ENCODE measurements around the gene HOXB6. TPM values are rescaled to one million over a fixed set of nuclear protein-coding genes. Genes with fewer than 3 reads are reported as not detected.
A peak's percentile ranks its signal among the peaks of the same experiment; 100 is the strongest.

HOXB6 gene
- polyA plus RNA-seq, 4 donors, result 81.5 to 108 (median 90.6) TPM

DNA sequence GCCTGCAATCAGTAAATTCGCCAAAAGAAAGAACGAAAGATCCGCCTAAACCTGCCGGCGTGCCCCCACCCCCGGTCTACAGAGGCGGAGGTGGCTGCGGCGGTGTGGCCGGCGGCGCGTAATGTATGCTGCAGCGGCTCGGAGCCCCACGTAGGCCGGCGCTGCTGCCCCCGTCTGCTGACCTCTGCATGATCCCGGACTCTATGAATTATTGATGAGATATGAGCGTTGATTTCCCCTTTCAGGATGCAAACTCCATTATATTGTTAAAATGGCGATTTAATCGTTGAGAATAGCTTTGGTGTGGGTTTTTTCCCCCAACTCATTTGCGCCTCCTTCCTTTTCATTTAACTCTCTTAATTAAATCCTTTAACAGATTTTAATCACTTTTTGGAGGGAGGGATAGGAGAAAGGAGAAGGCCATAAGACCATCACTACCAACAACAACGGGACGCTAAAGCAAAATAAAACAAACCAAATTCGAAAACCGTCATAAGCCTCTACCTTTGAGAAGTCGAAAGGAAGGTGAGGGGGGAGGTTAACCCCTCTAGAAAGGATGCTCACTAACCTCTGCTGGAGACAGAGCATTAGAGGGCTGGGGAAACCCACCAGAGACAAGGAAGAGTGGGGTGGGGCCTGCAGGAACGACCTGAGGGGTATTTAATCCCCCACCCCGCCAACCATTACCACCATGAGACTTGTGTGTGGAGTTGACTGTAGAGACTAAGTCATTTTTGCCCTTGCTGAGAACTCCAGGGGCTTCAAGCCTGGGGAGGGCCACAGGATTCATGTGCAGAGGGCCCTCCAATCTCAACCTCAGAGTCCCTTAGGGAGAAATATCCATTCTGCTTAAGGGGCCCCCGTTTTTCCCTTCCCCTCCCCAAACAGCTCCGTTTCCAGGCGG is 18.2 kb downstream of the HOXB6 start:
- no peak for DNase-seq (ENCODE audit: low read depth in 4 of 4, low spot score in 3 of 4)

- no peak for DNase-seq (ENCODE audit: low read depth in 4 of 4, low spot score in 3 of 4)
Measured at GRCh38 chr17:48584223-48584741, 20.5 kb downstream of the HOXB6 start.

- DNase-seq (ENCODE audit: low read depth in 4 of 4, low spot score in 3 of 4), result no peak
Measured at GRCh38 chr17:48583708-48584222, 21.0 kb downstream of the HOXB6 start.

DNA sequence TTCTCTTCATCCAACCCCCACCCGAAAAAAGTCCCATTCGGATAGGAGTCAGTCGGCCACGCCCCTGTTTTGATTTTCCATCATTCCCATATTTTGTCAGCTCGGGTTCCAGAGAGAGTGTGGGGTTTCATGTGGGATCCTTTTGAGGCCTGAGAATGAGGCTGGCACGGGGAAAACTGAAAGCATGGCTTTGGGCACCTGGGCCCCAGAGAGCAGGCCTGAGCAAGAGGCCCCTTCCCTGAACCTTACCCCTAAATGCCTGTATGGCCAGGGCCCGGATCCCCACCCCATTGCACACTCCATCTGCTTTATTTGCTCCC is 22.1 kb downstream of the HOXB6 start:
- DNase-seq (ENCODE audit: low read depth in 4 of 4, low spot score in 3 of 4), result no peak

- no peak for DNase-seq (ENCODE audit: low read depth in 4 of 4, low spot score in 3 of 4)
Measured at GRCh38 chr17:48579760-48580554, 24.8 kb downstream of the HOXB6 start.

DNA sequence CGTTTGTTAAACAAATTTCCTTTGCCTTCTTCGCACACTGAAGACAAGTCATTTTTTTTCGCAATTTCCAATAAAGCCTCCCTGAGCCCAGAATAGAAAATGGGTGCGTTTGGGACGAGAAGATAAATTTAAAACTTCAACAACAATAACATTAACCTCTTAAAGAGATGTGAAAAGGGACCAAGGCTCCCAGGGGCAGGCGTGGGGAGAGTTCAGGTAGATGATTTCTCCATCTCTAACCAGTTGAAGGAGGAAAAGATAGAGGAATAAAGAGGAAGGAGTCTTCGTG is 25.4 kb downstream of the HOXB6 start:
- no peak for DNase-seq (ENCODE audit: low read depth in 4 of 4, low spot score in 3 of 4)

DNA sequence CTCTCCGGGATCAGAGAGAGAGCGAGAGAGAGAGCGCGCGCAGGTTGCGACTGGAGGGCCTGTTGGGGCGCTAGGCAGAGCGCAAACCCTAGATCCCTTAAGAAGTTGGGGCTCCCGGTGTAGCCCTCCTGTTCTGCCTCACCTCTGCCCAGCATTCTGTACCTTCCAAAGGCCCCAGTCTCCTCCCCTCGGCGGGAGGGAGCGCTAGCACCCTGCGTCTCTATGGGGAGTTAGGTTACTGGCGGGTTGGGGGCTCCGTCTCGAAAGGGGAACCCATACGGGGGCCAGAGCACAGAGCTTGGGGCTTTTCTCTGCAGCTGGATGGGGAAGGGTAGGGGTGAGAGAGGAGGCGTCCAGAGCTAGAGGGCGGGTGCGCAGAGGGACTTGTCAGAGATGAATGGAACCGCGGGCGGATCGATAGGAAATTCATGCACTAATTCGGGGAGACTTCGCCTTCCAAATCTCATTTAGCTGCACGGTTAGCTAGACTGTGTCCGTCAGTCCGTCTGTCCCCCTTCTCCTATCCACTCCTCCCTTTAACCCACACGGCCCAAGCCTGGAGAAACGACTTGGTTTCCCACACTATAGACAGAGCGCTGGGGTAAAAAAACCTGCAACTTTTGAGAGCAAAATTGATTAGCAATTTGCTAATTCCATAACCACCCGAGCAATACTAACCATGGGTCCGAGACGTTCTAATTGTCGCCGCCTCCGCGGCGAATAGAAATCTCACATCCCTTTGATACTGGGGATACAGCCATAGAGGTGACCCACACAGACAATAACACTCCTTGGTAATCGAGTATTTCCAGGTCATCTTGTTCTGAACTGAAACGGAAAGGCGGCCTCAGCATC is 25.9 kb downstream of the HOXB6 start:
- DNase-seq (ENCODE audit: low read depth in 4 of 4, low spot score in 3 of 4), result no peak

GRCh38 chr17:48577946-48578615 is 26.7 kb downstream of the HOXB6 start, which contains the start of gene HOXB4:
Gene HOXB4, minus strand, starts transcription at chr17:48578350. Its CDS starts 31 bp downstream, at chr17:48578319.
- DNase-seq (ENCODE audit: low read depth in 4 of 4, low spot score in 3 of 4), result no peak

DNA sequence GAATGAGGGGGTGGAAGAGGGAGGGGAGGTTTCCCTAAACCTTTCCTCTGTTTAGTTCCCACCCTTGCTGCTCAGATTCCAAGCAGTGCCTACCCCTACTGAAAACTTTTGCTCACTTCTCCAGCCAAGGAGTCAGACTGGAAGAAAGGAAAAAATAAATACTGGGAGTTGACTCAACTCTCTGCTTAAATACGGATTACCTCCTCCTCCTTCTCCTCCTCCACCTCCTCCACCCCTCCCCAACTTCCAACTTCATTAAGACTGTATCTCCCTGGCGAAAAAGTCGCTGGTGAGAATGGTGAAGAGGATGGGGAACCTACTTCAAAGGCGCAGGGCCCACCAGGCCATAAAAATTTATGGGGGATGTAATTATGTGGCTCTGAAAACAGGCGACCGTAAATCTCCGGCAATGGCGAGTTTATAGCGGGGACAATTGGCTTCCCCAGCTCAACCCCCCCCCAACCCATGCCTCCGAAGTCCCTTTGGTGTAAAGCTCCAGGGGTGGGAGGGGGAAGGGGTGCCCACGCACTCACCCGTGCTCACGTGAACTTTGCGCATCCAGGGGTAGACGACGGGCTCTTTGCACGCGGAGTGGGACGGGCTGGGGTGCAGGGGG is 27.3 kb downstream of the HOXB6 start:
- peak in 3 of 4 donors; percentile 83 to 92 (median 92) for DNase-seq (ENCODE audit: low read depth in 4 of 4, low spot score in 3 of 4)

DNA sequence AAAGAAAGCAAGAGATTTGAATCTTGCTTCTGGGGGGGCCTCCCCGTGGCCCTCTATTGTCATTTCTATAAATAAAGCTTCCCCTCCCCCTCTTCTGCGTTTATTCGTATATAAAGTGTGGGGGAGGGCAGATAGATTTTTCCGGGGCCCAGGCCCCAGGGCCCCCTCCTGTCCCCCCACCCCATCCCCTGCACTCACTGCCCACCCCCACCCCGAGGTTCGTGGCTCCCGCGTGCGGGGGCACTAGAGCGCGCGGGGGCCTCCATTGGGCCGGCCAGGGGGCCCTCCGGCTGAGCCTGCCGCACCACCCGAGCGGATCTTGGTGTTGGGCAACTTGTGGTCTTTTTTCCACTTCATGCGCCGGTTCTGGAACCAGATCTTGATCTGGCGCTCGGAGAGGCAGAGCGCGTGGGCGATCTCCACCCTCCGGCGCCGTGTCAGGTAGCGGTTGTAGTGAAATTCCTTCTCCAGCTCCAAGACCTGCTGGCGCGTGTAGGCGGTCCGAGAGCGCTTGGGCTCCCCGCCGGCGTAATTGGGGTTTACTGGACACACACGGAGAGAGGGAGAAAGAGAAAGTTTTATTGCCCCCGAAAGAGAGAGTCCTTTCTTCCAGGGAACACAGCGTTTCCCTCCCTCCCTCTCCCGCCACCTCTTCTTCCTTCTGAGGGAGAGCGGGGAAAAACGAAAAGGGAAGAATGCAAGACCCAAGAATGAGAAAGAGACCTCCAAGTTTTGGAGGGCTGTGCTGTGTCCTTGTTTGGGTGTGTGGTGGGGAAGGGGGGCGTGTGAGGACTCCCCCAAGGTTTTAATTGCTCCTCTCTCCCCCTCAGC is 28.1 kb downstream of the HOXB6 start:
- no peak for DNase-seq (ENCODE audit: low read depth in 4 of 4, low spot score in 3 of 4)

DNA sequence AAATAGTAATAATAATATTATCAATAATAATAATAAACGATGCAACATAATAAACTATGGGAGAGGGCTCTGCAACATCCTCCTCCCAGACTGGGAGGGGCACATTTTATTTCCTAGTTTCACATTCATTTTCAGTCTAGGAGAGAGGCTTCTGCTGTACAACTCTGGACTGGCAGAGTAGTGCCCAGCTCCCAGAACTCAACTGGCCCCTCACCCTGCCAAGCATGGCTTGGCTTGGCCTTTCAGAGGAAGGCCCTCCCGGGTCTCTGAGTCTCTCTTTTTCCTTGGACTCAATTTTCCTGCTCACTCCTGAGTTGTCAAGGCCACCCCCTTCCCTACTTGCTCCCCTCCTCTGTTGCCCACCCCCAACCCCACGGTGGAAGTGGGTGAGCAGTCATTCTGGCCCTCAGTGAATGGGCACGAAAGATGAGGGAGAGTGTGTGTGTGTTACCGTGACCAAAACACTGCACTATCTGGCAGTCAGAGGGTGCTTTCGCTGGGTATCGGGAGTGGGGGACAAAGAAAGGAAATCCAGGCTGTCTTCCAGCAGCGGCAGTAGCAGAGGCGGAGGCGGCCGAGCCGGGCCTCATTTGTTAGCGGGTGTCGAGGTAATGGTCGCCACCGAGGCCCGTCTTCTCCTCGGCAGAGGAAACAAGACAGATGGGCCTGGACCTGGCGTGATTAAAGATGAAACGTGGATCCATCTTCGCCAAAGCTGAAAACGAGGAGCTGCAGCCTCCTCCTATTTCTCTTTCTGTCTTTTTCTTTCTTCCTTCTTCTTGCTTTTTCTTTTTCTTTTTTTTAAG is 28.9 kb downstream of the HOXB6 start:
- no peak for DNase-seq (ENCODE audit: low read depth in 4 of 4, low spot score in 3 of 4)

- no peak for DNase-seq (ENCODE audit: low read depth in 4 of 4, low spot score in 3 of 4)
Measured at GRCh38 chr17:48575066-48575582, 29.7 kb downstream of the HOXB6 start.

DNA sequence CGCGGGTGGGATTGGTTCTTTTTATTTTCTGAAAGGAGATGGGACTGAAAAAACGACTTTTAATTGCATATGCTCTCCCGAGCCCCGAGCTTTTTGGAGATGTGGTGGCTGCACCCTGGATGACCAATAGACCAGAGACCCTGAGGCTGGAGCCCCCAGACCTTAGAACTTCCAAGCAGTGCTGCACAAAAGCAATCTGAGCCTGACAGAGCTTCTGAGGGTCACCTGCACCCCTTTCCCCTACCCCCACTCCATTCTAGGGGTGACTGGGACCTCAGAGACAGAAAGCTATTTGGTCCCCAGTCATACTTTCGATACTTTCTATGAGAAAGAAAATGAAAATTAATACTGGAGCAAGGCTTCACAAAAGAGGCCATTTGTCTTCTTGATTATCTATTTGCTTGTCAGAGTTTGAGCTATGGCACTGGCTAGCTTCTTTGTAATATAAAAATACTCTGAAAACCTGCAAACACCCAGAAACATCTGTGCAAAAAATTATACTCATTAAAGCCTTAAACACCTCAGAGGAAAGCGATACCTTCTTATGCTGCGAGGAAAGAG is 30.2 kb downstream of the HOXB6 start:
- no peak for DNase-seq (ENCODE audit: low read depth in 4 of 4, low spot score in 3 of 4)

GRCh38 chr17:48571826-48572417 is 32.9 kb downstream of the HOXB6 start:
- no peak for DNase-seq (ENCODE audit: low read depth in 4 of 4, low spot score in 3 of 4)

- no peak for DNase-seq (ENCODE audit: low read depth in 4 of 4, low spot score in 3 of 4)
Measured at GRCh38 chr17:48571024-48571818, 33.6 kb downstream of the HOXB6 start.

Measured in right renal pelvis (tissue), 4 donors.